ENCODE results near the gene DNAAF9.

DNA sequence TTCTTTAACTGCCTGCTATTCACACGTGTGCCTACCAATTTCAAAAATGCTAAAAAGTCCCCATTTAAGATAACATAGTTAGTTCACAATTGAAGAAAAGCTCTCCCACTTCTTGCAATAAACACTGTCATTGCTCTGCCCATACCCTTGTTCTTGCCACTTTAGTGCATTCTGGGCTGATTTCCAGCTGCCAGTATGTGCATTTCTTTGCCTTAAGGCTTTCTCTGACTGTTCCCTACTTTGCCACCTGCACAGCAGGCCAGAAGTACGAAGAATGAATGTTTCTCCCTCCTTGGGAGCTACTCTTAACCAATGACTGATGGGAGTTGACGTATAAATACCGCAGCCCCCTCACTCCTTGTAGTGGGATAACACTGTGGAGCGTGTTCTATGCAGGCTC is 47.4 kb upstream of the DNAAF9 start:
- TF ChIP-seq, protein P1, sequence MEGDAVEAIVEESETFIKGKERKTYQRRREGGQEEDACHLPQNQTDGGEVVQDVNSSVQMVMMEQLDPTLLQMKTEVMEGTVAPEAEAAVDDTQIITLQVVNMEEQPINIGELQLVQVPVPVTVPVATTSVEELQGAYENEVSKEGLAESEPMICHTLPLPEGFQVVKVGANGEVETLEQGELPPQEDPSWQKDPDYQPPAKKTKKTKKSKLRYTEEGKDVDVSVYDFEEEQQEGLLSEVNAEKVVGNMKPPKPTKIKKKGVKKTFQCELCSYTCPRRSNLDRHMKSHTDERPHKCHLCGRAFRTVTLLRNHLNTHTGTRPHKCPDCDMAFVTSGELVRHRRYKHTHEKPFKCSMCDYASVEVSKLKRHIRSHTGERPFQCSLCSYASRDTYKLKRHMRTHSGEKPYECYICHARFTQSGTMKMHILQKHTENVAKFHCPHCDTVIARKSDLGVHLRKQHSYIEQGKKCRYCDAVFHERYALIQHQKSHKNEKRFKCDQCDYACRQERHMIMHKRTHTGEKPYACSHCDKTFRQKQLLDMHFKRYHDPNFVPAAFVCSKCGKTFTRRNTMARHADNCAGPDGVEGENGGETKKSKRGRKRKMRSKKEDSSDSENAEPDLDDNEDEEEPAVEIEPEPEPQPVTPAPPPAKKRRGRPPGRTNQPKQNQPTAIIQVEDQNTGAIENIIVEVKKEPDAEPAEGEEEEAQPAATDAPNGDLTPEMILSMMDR (conservative IDR thresholded peaks at IDR 0.05; ENCODE audit: low read depth, low read length): no peak
- TF ChIP-seq POLR2A (IDR thresholded peaks at IDR 0.05; ENCODE audit: low read depth, low read length) (no peak), RAD21 (IDR thresholded peaks at IDR 0.05; ENCODE audit: low read length) (no peak), MXI1 (IDR thresholded peaks at IDR 0.05; ENCODE audit: borderline replicate concordance, low read depth, low read length) (no peak)

Measured in IMR-90 (cell line).